ENCODE measurements around the gene GRIK3. TPM values are rescaled to one million over a fixed set of nuclear protein-coding genes. Genes with fewer than 3 reads are reported as not detected.

GRIK3 gene
- polyA plus RNA-seq, 2 of the 4 experiments (the other 2 are of a cell fraction) = not detected

DNA sequence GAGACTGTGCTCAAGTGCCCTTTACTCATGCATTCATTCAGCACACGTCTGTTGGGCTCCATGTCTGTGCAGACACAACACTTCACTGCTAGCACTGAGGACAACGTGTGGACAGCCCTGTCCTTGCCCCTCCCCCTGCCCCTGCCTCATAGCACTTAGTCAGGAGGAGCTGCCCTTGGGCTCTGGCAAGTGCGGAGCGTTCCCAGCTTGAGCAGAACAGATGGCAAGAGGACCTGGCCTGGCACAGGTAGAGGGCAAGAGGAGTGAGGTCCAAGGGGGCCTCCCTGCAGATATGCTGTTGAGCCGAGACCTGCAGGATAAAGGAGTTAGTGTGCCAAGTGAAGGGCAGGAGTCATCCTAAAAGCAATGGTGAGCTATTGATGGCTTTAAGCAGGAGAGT, 81.3 kb downstream of the GRIK3 start:
- Histone ChIP-seq H3K27ac (no peak overlapping the region), H3K4me3 (no peak overlapping the region), H3K4me1 (no peaks in the 10 kb centered on the region), H3K9me3 (no peaks in the 10 kb centered on the region), H3K4me2 (no peak overlapping the region)
- CTCF ChIA-PET = no interaction called here
- WGBS (ENCODE audit: missing lambda C conversion rate) = 0% methylated on average over 4 of the region's 5 CpGs
- ATAC-seq (no peak), DNase-seq (ENCODE audit: low read depth in 1 of 2, low spot score in 1 of 2) (no peak), FAIRE-seq (no peak)
- POLR2A ChIA-PET = no interaction called here
- no peak for TF ChIP-seq MAFK (IDR thresholded peaks at IDR 0.05; ENCODE audit: partially characterized antibody)
- TF ChIP-seq EP300 (IDR thresholded peaks at IDR 0.05) = no peak
- no peak for TF ChIP-seq KDM1A (IDR thresholded peaks at IDR 0.05; ENCODE audit: low read depth)
- no peak for TF ChIP-seq HEYL (CRISPR knock-in tag; IDR thresholded peaks at IDR 0.05)
- no peak for TF ChIP-seq POLR2A (IDR thresholded peaks at IDR 0.05; ENCODE audit: low read length)
- TF ChIP-seq TFCP2L1 (CRISPR knock-in tag; IDR thresholded peaks at IDR 0.05) = no peak
- TF ChIP-seq, protein P1, sequence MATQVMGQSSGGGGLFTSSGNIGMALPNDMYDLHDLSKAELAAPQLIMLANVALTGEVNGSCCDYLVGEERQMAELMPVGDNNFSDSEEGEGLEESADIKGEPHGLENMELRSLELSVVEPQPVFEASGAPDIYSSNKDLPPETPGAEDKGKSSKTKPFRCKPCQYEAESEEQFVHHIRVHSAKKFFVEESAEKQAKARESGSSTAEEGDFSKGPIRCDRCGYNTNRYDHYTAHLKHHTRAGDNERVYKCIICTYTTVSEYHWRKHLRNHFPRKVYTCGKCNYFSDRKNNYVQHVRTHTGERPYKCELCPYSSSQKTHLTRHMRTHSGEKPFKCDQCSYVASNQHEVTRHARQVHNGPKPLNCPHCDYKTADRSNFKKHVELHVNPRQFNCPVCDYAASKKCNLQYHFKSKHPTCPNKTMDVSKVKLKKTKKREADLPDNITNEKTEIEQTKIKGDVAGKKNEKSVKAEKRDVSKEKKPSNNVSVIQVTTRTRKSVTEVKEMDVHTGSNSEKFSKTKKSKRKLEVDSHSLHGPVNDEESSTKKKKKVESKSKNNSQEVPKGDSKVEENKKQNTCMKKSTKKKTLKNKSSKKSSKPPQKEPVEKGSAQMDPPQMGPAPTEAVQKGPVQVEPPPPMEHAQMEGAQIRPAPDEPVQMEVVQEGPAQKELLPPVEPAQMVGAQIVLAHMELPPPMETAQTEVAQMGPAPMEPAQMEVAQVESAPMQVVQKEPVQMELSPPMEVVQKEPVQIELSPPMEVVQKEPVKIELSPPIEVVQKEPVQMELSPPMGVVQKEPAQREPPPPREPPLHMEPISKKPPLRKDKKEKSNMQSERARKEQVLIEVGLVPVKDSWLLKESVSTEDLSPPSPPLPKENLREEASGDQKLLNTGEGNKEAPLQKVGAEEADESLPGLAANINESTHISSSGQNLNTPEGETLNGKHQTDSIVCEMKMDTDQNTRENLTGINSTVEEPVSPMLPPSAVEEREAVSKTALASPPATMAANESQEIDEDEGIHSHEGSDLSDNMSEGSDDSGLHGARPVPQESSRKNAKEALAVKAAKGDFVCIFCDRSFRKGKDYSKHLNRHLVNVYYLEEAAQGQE (IDR thresholded peaks at IDR 0.05) = no peak
- no peak for TF ChIP-seq SMC3 (IDR thresholded peaks at IDR 0.05)
- TF ChIP-seq JUNB (IDR thresholded peaks at IDR 0.05) = no peak
- TF ChIP-seq CBX2 (IDR thresholded peaks at IDR 0.05; ENCODE audit: borderline replicate concordance, low read depth) = no peak
- no peak for TF ChIP-seq FOXS1 (CRISPR knock-in tag; IDR thresholded peaks at IDR 0.05)
- no peak for TF ChIP-seq HOXB5 (CRISPR knock-in tag; IDR thresholded peaks at IDR 0.05)

DNA sequence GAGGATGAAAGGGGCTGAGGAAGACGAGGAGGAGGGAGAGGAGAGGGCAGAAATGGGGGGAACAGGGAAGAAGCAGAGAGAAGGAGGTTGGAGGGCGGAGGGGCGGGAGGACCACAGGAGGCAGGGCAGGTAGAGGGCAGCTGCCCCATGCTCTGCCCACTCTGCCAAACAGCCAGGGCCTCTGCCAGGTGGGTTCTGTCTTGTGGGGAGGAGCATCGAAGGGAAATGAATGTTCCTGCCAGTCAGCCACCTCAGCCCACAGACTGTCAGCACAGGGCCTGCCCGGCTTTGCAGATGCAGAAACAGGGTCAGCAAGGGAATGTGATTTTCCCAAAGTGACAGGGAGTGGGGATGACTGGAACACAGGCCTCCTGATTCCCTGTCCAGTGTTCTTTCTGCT, 82.6 kb downstream of the GRIK3 start:
- DNase-seq (ENCODE audit: low read depth in 1 of 2, low spot score in 1 of 2) (no peak), FAIRE-seq (no peak), ATAC-seq (no peak)
- Histone ChIP-seq H3K27ac (no peak overlapping the region), H3K4me1 (no peaks in the 10 kb centered on the region), H3K4me3 (no peak overlapping the region), H3K4me2 (no peak overlapping the region), H3K9me3 (no peaks in the 10 kb centered on the region)
- WGBS (ENCODE audit: missing lambda C conversion rate) = 5% methylated on average over 3 of the region's 5 CpGs
- ChIA-PET CTCF (no interaction called here), POLR2A (no interaction called here)
- TF ChIP-seq FOSL2 (IDR thresholded peaks at IDR 0.05) (no peak), FOSL2 (CRISPR knock-in tag; IDR thresholded peaks at IDR 0.05) (no peak), PHF8 (IDR thresholded peaks at IDR 0.05; ENCODE audit: borderline replicate concordance, low read depth) (no peak), MYC (IDR thresholded peaks at IDR 0.05; ENCODE audit: borderline replicate concordance, low read length) (no peak), JUNB (IDR thresholded peaks at IDR 0.05) (no peak), HOXB13 (CRISPR knock-in tag; IDR thresholded peaks at IDR 0.05; ENCODE audit: low read depth) (no peak), MAFK (IDR thresholded peaks at IDR 0.05; ENCODE audit: partially characterized antibody) (no peak), NPAS2 (CRISPR knock-in tag; IDR thresholded peaks at IDR 0.05; ENCODE audit: borderline replicate concordance) (no peak), NFE2L2 (conservative IDR thresholded peaks at IDR 0.05; ENCODE audit: low read length) (no peak), POLR2A (IDR thresholded peaks at IDR 0.05; ENCODE audit: low read length) (no peak), CEBPB (IDR thresholded peaks at IDR 0.05) (no peak), POLR2AphosphoS2 (conservative IDR thresholded peaks at IDR 0.05; ENCODE audit: low read length) (no peak), BHLHE40 (IDR thresholded peaks at IDR 0.05; ENCODE audit: low read depth, low read length) (no peak), RFX5 (IDR thresholded peaks at IDR 0.05) (no peak), SREBF2 (IDR thresholded peaks at IDR 0.05) (no peak)
- TF ChIP-seq, protein P2, sequence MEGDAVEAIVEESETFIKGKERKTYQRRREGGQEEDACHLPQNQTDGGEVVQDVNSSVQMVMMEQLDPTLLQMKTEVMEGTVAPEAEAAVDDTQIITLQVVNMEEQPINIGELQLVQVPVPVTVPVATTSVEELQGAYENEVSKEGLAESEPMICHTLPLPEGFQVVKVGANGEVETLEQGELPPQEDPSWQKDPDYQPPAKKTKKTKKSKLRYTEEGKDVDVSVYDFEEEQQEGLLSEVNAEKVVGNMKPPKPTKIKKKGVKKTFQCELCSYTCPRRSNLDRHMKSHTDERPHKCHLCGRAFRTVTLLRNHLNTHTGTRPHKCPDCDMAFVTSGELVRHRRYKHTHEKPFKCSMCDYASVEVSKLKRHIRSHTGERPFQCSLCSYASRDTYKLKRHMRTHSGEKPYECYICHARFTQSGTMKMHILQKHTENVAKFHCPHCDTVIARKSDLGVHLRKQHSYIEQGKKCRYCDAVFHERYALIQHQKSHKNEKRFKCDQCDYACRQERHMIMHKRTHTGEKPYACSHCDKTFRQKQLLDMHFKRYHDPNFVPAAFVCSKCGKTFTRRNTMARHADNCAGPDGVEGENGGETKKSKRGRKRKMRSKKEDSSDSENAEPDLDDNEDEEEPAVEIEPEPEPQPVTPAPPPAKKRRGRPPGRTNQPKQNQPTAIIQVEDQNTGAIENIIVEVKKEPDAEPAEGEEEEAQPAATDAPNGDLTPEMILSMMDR (IDR thresholded peaks at IDR 0.05) = no peak
- TF ChIP-seq, protein P1 (IDR thresholded peaks at IDR 0.05) = no peak
